ENCODE results near the gene YRDC.

- TF ChIP-seq, protein P1, sequence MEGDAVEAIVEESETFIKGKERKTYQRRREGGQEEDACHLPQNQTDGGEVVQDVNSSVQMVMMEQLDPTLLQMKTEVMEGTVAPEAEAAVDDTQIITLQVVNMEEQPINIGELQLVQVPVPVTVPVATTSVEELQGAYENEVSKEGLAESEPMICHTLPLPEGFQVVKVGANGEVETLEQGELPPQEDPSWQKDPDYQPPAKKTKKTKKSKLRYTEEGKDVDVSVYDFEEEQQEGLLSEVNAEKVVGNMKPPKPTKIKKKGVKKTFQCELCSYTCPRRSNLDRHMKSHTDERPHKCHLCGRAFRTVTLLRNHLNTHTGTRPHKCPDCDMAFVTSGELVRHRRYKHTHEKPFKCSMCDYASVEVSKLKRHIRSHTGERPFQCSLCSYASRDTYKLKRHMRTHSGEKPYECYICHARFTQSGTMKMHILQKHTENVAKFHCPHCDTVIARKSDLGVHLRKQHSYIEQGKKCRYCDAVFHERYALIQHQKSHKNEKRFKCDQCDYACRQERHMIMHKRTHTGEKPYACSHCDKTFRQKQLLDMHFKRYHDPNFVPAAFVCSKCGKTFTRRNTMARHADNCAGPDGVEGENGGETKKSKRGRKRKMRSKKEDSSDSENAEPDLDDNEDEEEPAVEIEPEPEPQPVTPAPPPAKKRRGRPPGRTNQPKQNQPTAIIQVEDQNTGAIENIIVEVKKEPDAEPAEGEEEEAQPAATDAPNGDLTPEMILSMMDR (IDR thresholded peaks at IDR 0.05 in 4 of 5, conservative IDR thresholded peaks at IDR 0.05 in 1 of 5), result no peak
- no peak for TF ChIP-seq POLR2A (IDR thresholded peaks at IDR 0.05)
These were observed 38.8 kb upstream of the YRDC start for GRCh38 chr1:37846647-37847339.

Data from gastrocnemius medialis (tissue), 4 donors.